Neural progenitor cell (in vitro differentiated cells): ENCODE measurements around the gene ARHGEF38.

ENCODE experiments used
- CTCF ChIP-seq: fragments of 200-600 bp; sonication (generic); IDR thresholded peaks from 2 replicates; pipeline ENCODE4 v1.5.1; 2017; ENCODE audit warnings: antibody characterized with exemption, mild to moderate bottlenecking
- EZH2 ChIP-seq: fragments of 200-600 bp; sonication (generic); IDR thresholded peaks from 2 replicates; pipeline ENCODE4 v1.6.1; 2017; ENCODE audit warnings: antibody characterized with exemption, mild to moderate bottlenecking, moderate library complexity

DNA sequence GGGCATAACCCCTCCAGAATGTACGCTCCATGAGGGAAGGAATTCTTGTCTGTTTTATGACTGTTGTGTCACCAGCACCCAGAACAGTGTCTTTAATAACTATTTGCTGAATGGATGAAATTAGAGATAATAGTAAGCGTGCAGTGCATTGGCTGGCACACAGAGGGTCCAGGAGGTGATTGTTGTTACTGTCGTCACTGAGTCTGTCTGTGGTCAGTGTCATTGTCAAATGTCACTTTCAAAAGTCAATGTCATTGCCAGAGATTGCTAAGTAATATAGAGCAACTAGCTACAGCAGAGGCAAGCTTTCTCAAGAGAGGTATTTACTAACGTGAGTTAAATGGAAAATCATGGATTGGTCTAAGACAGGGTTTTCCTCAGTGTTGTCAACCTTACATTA lies 70.7 kb downstream of the ARHGEF38 start:
- TF ChIP-seq CTCF: no peak
- TF ChIP-seq EZH2: no peak
